ENCODE results near the gene BUD31. TPM values are rescaled to one million over a fixed set of nuclear protein-coding genes. Genes with fewer than 3 reads are reported as not detected.
A peak's percentile ranks its signal among the peaks of the same experiment; 100 is the strongest.

BUD31 gene
- total and polyA plus RNA-seq, 8 donors = 26.8 to 71.7 (median 32.6) TPM

DNA sequence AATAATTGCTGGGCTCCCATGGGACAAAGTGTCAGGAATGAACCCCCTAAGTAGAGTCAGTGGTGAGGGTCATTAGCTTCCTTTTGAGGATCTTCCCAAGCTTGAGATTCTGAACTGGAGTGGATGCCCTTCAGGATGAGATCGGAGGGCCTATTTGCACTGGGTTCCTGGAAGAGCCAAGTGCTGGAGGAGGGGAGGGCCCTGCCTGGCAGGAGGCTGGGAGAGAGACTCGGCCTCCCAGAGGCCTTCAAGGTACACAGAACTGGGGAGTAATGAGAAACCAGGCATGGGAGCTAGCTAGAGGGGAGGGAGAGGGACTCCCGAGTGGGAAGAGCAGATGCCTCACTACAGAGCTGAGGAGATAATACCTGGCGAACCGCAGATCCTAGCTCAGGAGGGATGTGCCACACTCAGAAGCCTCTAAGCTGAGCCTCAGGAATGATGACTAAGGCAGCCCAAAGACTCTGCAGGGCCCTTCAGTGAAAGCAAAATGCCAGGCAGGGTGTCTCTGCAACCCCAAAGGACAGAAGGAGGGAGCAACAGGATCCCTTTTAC lies 9.8 kb upstream of the BUD31 start:
- Histone ChIP-seq H3K9me3 (no peaks in the 10 kb centered on the region), H3K27ac (no peak overlapping the region), H3K4me3 (no peak overlapping the region), H3K4me1 (peaks cover 0 to 1% (median 0%) of the 10 kb centered on the region in 3 donors), H3K27me3 (no peaks in the 10 kb centered on the region), H3K36me3 (peaks cover 0 to 50% (median 0%) of the 10 kb centered on the region in 3 donors)
- DNase-seq (no peak), ATAC-seq (no peak), FAIRE-seq (no peak)
- TF ChIP-seq, protein P1, sequence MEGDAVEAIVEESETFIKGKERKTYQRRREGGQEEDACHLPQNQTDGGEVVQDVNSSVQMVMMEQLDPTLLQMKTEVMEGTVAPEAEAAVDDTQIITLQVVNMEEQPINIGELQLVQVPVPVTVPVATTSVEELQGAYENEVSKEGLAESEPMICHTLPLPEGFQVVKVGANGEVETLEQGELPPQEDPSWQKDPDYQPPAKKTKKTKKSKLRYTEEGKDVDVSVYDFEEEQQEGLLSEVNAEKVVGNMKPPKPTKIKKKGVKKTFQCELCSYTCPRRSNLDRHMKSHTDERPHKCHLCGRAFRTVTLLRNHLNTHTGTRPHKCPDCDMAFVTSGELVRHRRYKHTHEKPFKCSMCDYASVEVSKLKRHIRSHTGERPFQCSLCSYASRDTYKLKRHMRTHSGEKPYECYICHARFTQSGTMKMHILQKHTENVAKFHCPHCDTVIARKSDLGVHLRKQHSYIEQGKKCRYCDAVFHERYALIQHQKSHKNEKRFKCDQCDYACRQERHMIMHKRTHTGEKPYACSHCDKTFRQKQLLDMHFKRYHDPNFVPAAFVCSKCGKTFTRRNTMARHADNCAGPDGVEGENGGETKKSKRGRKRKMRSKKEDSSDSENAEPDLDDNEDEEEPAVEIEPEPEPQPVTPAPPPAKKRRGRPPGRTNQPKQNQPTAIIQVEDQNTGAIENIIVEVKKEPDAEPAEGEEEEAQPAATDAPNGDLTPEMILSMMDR (IDR thresholded peaks at IDR 0.05) = no peak
- WGBS, 2 donors = 72 to 79% methylated on average over 5 of the region's 5 CpGs
- intact Hi-C loops (cut with DNase I) = no loop called here

DNA sequence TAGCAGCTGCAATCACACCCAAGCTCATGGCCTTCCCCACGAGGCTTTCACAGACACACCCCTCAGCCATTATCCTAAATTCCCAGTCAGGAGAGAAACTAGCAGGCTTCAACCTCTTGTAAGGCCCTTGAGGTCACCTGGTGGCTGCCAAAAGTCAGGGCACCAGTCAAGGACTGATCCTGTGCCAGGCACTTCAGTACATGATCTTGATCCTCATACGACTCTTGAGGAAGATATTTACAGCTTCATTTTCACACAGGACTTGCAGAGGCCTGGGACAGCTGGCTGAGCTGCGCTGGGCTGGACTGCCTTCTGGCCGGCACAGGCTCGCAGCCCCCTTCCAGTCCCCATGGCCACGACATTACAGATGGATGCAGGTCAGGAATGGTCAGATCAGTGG lies 9.2 kb upstream of the BUD31 start:
- Histone ChIP-seq H3K27ac (no peak overlapping the region), H3K4me1 (no peaks in the 10 kb centered on the region), H3K4me3 (no peak overlapping the region), H3K9me3 (no peaks in the 10 kb centered on the region), H3K27me3 (no peaks in the 10 kb centered on the region), H3K36me3 (peaks cover 0 to 53% (median 0%) of the 10 kb centered on the region in 3 donors)
- TF ChIP-seq, protein P1 (IDR thresholded peaks at IDR 0.05) = no peak
- ATAC-seq = no peak
- WGBS, 2 donors = 81 to 85% methylated on average over 6 of the region's 6 CpGs
- FAIRE-seq = no peak
- intact Hi-C loops (cut with DNase I) = no loop called here
- no peak for DNase-seq

DNA sequence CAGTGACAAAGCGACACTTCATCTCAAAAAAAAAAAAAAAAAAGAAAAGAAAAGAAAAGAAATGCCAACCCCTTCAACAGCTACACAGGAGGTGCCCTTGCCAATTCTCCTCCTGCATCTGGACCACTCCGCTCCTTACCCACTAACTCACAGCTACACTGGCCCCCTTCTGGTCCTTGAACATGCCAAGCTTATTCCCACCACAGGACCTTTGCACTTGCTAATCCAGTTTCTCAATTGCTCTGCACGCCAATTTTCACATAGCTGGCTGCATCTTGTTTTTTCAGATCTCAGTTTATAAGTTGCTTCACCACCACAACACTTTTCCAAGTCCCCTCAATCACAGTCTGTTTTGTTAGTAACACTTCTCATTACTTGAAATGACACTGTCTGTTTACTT lies 5.9 kb upstream of the BUD31 start:
- FAIRE-seq = no peak
- 98 to 100% methylated on average over 3 of the region's 3 CpGs for WGBS, 2 donors
- no peak overlapping the region for H3K4me3 ChIP-seq
- ATAC-seq = no peak
- peaks cover 13 to 18% (median 17%) of the 10 kb centered on the region in 3 donors for H3K4me1 ChIP-seq
- DNase-seq = no peak
- H3K9me3 ChIP-seq = no peaks in the 10 kb centered on the region
- intact Hi-C loops (cut with DNase I) = no loop called here
- peaks cover 0 to 42% (median 0%) of the 10 kb centered on the region in 3 donors for H3K36me3 ChIP-seq
- TF ChIP-seq, protein P1 (IDR thresholded peaks at IDR 0.05) = no peak
- no peak overlapping the region for H3K27ac ChIP-seq
- H3K27me3 ChIP-seq = no peaks in the 10 kb centered on the region

DNA sequence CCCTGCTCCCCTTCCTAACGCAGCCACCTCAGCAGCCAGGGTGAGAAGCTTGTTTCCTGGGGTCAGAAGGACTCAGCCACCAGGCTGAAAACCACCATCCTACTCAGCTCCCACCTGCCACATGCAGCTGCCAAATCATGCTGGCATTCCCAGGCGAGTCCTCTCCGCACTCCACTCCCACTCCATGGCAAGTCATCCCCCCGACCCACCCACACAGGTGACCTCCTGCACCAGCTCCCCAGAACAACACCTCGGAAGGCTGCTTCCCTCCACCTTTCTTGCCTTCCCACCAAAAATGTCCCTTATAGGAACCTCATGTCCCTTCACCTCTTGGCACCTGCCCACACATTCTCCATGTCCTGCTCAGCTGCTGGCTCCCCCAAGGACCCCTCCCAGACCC lies 5.0 kb upstream of the BUD31 start:
- FAIRE-seq (no peak), DNase-seq (no peak), ATAC-seq (no peak)
- Histone ChIP-seq H3K27ac (no peak overlapping the region), H3K27me3 (no peaks in the 10 kb centered on the region), H3K4me1 (peaks cover 13 to 18% (median 17%) of the 10 kb centered on the region in 3 donors), H3K36me3 (peaks cover 0 to 39% (median 0%) of the 10 kb centered on the region in 3 donors), H3K9me3 (no peaks in the 10 kb centered on the region), H3K4me3 (no peak overlapping the region)
- intact Hi-C loops (cut with DNase I) = no loop called here
- whole genome bisulfite sequencing, 2 donors = 65 to 82% methylated on average over 5 of the region's 5 CpGs
- TF ChIP-seq, protein P1 (IDR thresholded peaks at IDR 0.05) = no peak

DNA sequence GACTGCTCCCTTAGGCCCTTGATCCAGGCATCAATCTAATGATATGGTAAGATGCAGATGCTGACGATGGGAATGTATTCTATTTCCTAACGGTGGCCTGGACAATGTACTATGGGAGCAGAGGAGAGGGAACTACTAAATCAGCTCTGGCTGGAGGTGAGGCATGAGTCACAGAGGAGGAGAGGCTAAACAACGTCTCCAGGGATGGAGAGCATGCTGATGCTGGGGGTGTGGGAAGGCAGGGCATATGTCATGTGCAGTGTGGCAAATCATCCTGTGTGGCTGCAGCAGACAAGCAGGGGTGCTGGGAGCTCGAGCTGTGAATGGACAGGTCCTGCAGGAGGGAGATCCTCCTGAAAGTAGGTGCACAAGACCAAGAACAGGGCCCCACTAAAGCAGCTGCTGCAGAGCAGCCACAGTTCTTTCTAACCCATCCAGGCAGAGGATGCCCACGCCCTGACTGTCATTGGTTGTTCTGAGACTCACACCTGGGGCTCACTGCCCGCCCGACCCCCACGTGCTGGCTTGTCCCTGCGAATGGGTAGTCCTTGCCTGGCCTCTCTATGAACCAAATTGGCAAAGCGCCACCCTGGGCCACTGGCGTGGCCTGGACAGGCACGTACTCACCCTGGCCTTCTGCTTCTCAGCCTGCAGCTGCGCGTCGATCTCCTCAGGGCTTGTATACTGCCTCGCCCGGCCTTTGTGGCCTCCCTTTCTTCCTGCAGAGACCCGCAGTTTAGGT lies 4.4 kb upstream of the BUD31 start:
- no peak overlapping the region for H3K4me3 ChIP-seq
- DNase-seq = peak in 2 of 6 donors; percentile 56 to 76
- peaks cover 13 to 18% (median 17%) of the 10 kb centered on the region in 3 donors for H3K4me1 ChIP-seq
- FAIRE-seq = no peak
- no peak for ATAC-seq
- TF ChIP-seq, protein P1 (IDR thresholded peaks at IDR 0.05) = no peak
- no peaks in the 10 kb centered on the region for H3K9me3 ChIP-seq
- peaks cover 0 to 36% (median 0%) of the 10 kb centered on the region in 3 donors for H3K36me3 ChIP-seq
- 73 to 77% methylated on average over 18 of the region's 18 CpGs for WGBS, 2 donors
- intact Hi-C loops (cut with DNase I) = no loop called here
- no peaks in the 10 kb centered on the region for H3K27me3 ChIP-seq
- no peak overlapping the region for H3K27ac ChIP-seq
